ENCODE measurements around the gene NTN5. TPM values are rescaled to one million over a fixed set of nuclear protein-coding genes. Genes with fewer than 3 reads are reported as not detected.

The NTN5 gene
- total RNA-seq, 1 donor from 2014 or later: 1.8 TPM

- peak overlapping the region; percentile 54 for H3K4me3 Mint-ChIP-seq (ENCODE audit: unreplicated experiment)
- H3K27me3 Mint-ChIP-seq (ENCODE audit: unreplicated experiment): peaks cover 8% of the 10 kb centered on the region
- peaks cover 5% of the 10 kb centered on the region for H3K9me3 Mint-ChIP-seq (ENCODE audit: unreplicated experiment)
- TF ChIP-seq, protein P1, sequence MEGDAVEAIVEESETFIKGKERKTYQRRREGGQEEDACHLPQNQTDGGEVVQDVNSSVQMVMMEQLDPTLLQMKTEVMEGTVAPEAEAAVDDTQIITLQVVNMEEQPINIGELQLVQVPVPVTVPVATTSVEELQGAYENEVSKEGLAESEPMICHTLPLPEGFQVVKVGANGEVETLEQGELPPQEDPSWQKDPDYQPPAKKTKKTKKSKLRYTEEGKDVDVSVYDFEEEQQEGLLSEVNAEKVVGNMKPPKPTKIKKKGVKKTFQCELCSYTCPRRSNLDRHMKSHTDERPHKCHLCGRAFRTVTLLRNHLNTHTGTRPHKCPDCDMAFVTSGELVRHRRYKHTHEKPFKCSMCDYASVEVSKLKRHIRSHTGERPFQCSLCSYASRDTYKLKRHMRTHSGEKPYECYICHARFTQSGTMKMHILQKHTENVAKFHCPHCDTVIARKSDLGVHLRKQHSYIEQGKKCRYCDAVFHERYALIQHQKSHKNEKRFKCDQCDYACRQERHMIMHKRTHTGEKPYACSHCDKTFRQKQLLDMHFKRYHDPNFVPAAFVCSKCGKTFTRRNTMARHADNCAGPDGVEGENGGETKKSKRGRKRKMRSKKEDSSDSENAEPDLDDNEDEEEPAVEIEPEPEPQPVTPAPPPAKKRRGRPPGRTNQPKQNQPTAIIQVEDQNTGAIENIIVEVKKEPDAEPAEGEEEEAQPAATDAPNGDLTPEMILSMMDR (IDR thresholded peaks at IDR 0.05; ENCODE audit: partially characterized antibody, unreplicated experiment): no peak
- no peaks in the 10 kb centered on the region for H3K36me3 Mint-ChIP-seq (ENCODE audit: unreplicated experiment)
- H3K27ac Mint-ChIP-seq (ENCODE audit: unreplicated experiment): peak overlapping the region; percentile 36
- peaks cover 3% of the 10 kb centered on the region for H3K4me1 Mint-ChIP-seq (ENCODE audit: low read depth, unreplicated experiment)
- no peak for DNase-seq
These were observed 24.7 kb downstream of the NTN5 start for GRCh38 chr19:48648134-48648533.

- Mint-ChIP-seq H3K27me3 (ENCODE audit: unreplicated experiment) (peaks cover 8% of the 10 kb centered on the region), H3K4me1 (ENCODE audit: low read depth, unreplicated experiment) (peaks cover 3% of the 10 kb centered on the region), H3K9me3 (ENCODE audit: unreplicated experiment) (peaks cover 8% of the 10 kb centered on the region), H3K4me3 (ENCODE audit: unreplicated experiment) (no peak overlapping the region), H3K36me3 (ENCODE audit: unreplicated experiment) (no peaks in the 10 kb centered on the region), H3K27ac (ENCODE audit: unreplicated experiment) (peak overlapping the region; percentile 37)
- no peak for DNase-seq
- TF ChIP-seq, protein P1 (IDR thresholded peaks at IDR 0.05; ENCODE audit: partially characterized antibody, unreplicated experiment): no peak
These were observed 26.0 kb downstream of the NTN5 start for GRCh38 chr19:48646722-48647216.

- Mint-ChIP-seq H3K27ac (ENCODE audit: unreplicated experiment) (peak within 1 kb of the TSS; percentile 82), H3K4me1 (ENCODE audit: low read depth, unreplicated experiment) (peaks cover 3% of the 10 kb centered on the region), H3K36me3 (ENCODE audit: unreplicated experiment) (no peaks in the 10 kb centered on the region), H3K27me3 (ENCODE audit: unreplicated experiment) (peaks cover 11% of the 10 kb centered on the region), H3K9me3 (ENCODE audit: unreplicated experiment) (peaks cover 8% of the 10 kb centered on the region), H3K4me3 (ENCODE audit: unreplicated experiment) (peak within 1 kb of the TSS; percentile 92)
- peak; percentile 94 for DNase-seq
- TF ChIP-seq, protein P1 (IDR thresholded peaks at IDR 0.05; ENCODE audit: partially characterized antibody, unreplicated experiment): peak; percentile 81
These were observed 26.7 kb downstream of the NTN5 start, which contains the start of gene CA11 for GRCh38 chr19:48646001-48646721. Gene CA11 (minus strand): TSS chr19:48646187. CDS start chr19:48645632, 555 bp downstream.

GRCh38 chr19:48645620-48646000, 27.2 kb downstream of the NTN5 start:
- no peak for DNase-seq
- Mint-ChIP-seq H3K4me1 (ENCODE audit: low read depth, unreplicated experiment) (peaks cover 3% of the 10 kb centered on the region), H3K36me3 (ENCODE audit: unreplicated experiment) (no peaks in the 10 kb centered on the region), H3K9me3 (ENCODE audit: unreplicated experiment) (peaks cover 8% of the 10 kb centered on the region), H3K4me3 (ENCODE audit: unreplicated experiment) (peak overlapping the region; percentile 92), H3K27ac (ENCODE audit: unreplicated experiment) (peak overlapping the region; percentile 82), H3K27me3 (ENCODE audit: unreplicated experiment) (peaks cover 11% of the 10 kb centered on the region)
- TF ChIP-seq, protein P1 (IDR thresholded peaks at IDR 0.05; ENCODE audit: partially characterized antibody, unreplicated experiment): no peak

All from glutamatergic neuron (in vitro differentiated cells).